Daoy (cell line): ENCODE results near the gene VPS52. TPM values are rescaled to one million over a fixed set of nuclear protein-coding genes. Genes with fewer than 3 reads are reported as not detected.
"Not testable (repeated sequence)": the region's sequence is repeated elsewhere in the genome, so short reads cannot be mapped to it uniquely, and the experiment has no call there.

ENCODE experiments used
- DNase-seq: peaks from one replicate; pipeline ENCODE4 v3.0.0-alpha.2; 2015; ENCODE audit warnings: low read depth
- total RNA-seq: library from RNA; depleted of rRNA; stranded (reverse); fragments of >200 nt; shearing (Covaris generic); gene quantifications from 2 replicates; pipeline ENCODE4 v1.2.3, GENCODE V29; 2014

VPS52 gene
- total RNA-seq, 1 experiment from 2014 or later = 33.4 TPM

DNA sequence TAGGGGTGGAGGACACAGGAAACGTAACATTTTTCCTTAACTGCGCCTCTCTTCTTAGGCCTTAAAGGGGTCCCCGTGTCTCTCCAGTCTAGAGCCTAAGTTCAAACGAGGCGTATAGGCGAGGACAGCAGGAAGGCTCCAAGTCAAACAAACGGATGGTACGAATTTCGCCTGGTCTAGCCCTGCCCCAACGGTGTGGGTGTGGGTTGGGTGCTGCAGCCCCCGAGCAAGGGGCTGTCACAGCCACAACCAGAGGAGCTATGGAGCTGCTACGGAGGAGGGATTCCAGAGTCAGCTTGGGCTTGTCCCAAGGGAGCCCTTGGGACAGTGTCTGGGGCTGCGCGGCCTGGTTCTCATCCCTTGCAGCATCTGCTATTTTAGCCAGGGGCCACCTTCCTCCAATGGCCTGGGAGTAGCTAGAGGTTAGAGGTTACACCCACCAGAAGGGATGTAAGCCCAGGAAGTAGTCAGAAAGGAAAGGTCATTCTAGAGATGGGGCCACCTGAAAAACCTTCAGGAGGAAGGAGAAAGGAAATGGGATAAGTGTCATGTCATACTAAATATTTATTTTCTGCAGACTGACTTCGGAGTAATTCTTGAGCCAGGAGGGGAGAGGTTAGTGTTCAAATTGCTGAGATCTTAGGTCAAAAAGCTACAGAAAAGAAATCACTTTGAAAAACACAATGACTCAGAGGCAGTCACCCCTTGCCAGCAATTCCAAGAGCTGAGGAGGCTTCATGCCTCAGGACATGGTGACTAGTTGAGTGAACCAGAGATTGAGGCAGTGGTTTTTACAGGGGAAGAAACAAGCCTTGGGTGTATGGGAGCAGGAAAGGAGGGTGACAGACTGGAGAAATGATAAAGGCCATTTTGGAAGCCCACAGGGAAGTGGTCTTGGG is 21.7 kb downstream of the VPS52 start:
- peak; percentile 82 for DNase-seq

DNA sequence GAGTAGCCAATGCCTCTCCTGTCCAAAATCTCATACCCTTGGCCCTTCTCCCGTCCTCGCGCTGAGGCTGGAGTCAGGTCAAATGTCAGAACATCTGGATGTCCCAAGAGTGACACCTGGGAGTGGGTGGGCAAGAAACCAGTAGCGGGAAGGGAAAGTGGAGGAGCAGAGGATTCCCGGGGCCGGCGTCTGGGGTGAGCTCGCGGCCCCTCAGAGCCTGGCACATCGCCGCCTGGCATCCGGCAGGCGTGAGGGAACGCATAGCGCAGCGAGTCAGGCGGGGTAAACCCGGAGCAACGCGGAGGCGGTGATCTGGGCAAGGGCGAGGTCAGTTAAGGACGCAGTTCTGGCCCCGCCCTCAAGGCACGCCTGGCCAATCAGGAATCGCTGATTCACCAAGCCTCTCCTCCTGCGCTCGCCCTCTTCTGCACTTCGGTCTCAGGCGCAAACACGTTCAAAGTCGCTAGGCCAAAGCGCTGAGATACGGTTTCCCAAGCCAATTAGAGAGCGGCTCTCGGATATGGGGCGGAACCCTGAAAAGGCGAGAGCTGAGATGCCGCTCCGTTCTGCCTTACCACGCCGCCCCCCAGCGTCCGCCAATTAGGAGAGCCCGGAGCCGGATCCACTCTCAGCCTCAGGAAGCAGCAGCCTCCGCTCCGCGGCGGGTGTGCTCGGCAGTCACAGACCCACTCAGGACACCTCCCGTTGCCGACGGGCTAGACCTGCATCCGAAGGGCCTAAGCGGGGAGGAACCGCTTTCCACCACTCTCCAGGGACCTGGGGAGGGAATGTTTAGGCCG is 22.5 kb downstream of the VPS52 start:
- DNase-seq = peak; percentile 100

- peak; percentile 76 for DNase-seq
Observed at GRCh38 chr6:33248643-33248931, 23.1 kb downstream of the VPS52 start.

DNA sequence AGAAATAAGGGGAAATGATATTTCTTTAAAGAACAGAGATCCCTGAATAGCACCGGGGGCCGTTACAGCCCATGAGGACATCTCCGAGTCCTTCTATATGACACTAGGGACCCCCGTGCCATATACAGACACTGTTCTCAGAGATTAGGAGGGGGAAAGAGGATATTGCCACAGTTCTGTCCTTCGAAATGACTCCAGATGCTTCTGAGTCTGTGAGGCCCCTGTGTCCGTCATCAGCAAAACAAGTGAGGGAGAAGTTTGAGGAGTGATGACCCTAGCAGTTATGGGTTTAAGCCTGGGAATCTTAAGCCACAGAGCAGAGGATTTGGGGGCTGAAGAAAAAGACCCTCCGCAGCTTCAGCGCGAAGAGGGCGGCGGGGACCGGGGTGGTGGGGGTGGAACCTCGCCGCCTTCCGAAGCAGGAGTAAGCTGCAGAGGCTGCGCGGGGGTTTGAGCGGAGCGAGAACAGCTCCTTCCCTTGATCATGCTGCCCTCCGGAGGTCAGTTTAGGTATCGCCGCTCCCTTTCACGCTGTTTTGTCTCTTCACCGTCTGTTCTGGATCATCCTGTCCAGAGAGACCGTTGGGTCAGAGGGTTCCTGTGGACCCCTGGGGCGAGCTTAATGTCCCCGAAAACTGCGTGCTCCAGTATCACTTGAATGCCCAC is 23.6 kb downstream of the VPS52 start:
- DNase-seq = peak; percentile 93

GRCh38 chr6:33243476-33243875 is 28.2 kb downstream of the VPS52 start:
- DNase-seq = no peak

DNA sequence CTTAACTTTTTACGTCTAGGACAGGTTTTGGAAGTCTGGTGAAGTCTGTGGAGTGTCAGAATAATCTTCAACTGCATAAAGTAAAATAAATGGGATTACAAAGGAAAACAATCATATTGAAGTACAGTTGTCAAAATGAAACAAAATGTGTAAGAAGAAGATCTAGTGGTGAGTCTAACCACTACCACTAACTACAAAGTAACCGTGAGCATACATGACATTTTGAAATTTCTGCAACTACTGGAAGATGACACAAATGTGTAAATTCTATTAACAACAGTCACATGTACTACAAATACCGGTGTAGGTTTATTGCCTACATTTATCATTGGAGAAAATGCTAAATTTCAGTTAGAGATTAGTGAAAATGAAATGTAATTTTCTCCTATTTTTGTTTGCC is 29.7 kb downstream of the VPS52 start:
- DNase-seq = no peak

GRCh38 chr6:33237741-33238140 is 33.9 kb downstream of the VPS52 start:
- DNase-seq = no peak

DNA sequence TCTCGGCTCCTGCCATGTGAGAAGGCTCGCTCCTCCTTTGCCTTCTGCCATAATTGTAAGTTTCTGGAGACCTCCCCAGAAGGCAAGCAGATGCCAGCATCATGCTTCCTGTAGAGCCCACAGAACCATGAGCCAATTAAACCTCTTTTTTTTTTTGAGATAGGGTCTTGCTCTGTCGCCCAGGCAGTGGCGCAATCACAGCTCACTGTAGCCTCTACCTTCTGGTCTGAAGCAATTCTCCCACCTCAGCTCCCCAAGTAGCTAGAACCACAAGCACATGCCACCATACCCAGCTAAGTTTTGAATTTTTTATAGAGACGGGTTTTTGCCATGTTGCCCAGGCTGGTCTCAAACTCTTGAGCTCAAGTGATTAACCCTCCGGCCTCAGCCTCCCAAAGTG is 34.8 kb downstream of the VPS52 start:
- DNase-seq = no peak

DNA sequence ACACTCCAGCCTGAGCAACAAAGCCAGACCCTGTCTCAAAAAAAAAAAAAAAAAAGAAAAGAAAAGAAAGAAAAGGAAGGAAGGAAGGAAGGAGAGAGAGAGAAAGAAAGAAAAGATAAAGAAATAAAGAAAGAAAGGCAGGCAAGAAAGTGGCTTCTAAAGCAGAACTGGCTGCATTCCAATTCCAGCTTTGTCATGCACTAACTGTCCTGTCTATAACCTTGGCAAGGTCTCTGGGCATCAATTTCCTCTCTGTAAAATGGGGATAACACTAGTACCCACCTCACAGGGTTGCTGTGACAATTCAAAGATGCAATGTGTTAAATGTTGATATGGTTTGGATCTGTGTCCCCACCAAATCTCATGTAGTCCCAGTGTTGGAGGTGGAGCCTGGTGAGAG is 35.3 kb downstream of the VPS52 start:
- DNase-seq = no peak

GRCh38 chr6:33235221-33235634 is 36.4 kb downstream of the VPS52 start:
- no peak for DNase-seq

GRCh38 chr6:33226503-33227120 is 45.1 kb downstream of the VPS52 start:
- not testable (repeated sequence) for DNase-seq

- DNase-seq = no peak
Observed at GRCh38 chr6:33217681-33218080, 54.0 kb downstream of the VPS52 start.

DNA sequence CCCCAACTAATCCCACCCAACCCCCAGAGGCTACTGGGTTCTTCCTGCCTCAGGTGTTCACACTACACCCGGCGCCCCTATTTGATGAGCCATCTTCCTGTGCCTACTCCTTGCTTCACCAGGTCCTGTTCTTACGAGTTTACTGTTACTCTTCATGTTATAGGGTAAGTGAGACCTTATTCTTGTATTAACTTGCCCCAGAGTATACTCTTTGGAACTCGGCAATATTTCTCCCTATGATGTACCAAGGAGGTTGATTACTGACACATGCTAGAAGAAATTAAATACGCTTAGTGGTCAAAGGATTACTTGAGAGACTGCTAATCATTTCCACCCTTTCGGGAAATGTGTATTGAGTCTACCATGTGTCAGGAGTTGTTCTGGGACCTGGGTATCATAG is 54.4 kb downstream of the VPS52 start:
- DNase-seq = no peak

- no peak for DNase-seq
Observed at GRCh38 chr6:33216117-33216649, 55.5 kb downstream of the VPS52 start.

DNA sequence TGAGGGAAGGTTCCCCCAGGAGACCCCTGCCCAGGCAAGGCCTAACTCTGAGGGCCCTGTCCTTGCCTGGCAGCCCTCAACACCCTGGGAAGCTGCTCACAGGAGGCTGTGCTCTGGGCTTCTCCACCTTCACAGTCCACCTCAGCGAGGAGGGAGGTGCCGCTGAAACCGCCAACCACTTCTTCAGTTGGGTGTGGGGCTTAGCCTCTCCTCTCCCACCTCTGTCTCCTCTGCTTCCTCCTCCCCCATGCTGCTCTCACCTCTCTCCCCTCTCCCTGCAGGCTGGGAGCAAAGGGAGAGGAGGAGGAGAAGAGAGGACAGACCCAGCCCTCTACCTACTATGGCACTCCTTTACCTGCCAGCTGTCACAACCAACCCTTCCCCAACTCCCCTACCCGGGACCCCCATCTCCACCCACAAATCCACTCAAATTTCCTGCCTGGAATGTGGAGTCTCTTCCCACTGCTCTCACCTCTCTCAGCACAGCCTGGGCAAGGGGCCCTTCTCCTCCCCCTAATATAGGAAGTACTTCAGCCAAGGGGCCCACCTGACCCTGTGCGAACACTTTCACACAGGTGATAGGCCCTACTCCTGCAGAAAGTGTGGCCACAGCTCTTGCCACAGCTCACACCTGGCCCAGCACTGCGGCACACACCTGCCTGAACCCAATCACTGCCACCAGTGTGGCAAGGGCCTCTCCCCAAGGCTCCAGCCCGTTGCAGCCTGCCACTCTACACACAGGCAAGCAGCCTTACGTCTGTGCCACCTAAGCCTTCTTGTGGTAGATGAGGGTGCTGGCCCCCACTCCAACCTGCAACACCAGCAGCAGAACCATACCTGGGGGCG is 56.2 kb downstream of the VPS52 start:
- DNase-seq = no peak

GRCh38 chr6:33213989-33214335 is 57.7 kb downstream of the VPS52 start:
- no peak for DNase-seq

DNA sequence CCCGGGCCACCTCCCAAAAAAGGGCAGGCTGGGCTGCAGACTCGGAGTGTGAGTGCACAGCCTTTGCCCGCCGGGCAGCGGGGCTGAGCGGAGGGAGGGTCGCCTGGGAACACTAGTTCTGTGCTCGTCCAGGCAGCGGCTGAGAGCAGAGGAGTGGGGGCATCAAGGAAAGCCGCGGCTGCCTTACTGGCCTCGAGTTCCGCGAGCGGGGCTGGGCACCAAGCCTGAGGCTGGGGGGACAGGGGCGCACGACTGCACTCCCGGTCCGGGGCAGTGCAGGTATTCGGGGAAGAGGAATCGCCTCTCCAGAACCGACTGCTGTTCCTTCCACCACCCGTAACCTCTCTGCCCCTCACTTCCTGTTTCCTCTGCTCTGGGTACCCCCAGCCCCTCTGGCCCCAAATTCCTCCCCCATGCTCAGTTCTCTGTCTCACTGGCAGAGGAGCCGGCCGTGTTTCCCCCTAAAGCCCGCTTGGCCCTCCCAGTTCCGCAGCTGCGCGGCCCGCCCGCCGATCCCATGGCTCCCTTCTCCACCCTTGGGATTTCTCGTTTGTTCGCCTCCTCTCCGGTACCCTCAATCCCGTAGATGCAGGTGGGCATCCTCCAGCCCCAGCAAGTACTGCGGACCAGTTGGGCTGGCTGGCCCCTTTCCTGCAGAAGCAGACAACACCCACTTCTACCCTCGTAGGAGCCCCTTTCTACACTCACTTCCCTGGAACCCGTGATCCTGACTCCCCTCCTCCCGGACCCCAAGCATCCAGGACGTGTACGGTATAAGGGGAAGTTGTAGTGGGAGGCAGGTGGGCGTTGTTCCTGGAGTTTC is 58.3 kb downstream of the VPS52 start:
- peak; percentile 46 for DNase-seq

- no peak for DNase-seq
Observed at GRCh38 chr6:33212857-33213165, 58.9 kb downstream of the VPS52 start.

DNA sequence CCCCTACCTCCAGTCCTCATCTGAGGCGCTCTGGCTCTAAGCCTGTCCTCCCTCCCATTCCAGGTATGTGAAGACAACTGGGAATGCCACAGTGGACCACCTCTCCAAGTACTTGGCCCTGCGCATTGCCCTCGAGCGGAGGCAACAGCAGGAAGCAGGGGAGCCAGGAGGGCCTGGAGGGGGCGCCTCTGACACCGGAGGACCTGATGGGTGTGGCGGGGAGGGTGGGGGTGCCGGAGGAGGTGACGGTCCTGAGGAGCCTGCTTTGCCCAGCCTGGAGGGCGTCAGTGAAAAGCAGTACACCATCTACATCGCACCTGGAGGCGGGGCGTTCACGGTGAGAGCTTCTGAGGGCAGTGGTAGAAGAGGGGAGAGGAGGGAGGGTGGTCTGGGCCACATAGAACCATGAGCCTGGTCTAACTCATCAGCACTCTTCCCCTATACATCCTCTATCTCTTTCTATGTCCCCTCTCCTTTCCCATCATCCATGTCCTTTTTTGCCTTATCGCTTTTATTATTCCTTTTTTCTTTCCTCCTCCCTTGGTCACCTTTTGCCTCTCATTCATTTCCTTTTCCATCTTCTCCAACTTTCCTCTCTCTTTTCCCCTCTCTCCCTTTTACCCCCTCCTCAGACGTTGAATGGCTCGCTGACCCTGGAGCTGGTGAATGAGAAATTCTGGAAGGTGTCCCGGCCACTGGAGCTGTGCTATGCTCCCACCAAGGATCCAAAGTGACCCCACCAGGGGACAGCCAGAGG is 59.8 kb downstream of the VPS52 start:
- no peak for DNase-seq

- no peak for DNase-seq
Observed at GRCh38 chr6:33211136-33211535, 60.5 kb downstream of the VPS52 start.
